Calu3 (cell line): ENCODE results near the gene GLUD1. TPM values are rescaled to one million over a fixed set of nuclear protein-coding genes. Genes with fewer than 3 reads are reported as not detected.
"Not testable (repeated sequence)": the region's sequence is repeated elsewhere in the genome, so short reads cannot be mapped to it uniquely, and the experiment has no call there.

Experiments
- BruUV-seq: library from RNA; stranded (reverse); fragments of 400-500 nt; replicated peaks from 2 replicates; lab custom pipeline; 2021; lab: Mats Ljungman, UMichigan
- CTCF ChIA-PET: fragments of 300-600 bp; sonication (Branson Sonifier 250); formaldehyde crosslinking; loops from one replicate; lab custom pipeline; 2022; ENCODE audit warnings: antibody characterized with exemption; lab: Charles Lee
- DNase-seq: peaks from one replicate; pipeline ENCODE4 v3.0.0; 2022
- H3K27ac Mint-ChIP-seq: one replicate; pipeline ENCODE4 v1.8.0; 2022; ENCODE audit warnings: mixed read lengths; ENCODE audit not compliant: unreplicated experiment
- H3K27me3 Mint-ChIP-seq: one replicate; pipeline ENCODE4 v1.8.0; 2022; ENCODE audit warnings: mixed read lengths; ENCODE audit not compliant: unreplicated experiment
- H3K36me3 Mint-ChIP-seq: one replicate; pipeline ENCODE4 v1.8.0; 2022; ENCODE audit warnings: mild to moderate bottlenecking, moderate library complexity, mixed read lengths; ENCODE audit not compliant: insufficient read depth, unreplicated experiment
- H3K4me1 Mint-ChIP-seq: one replicate; pipeline ENCODE4 v1.8.0; 2022; ENCODE audit warnings: mild to moderate bottlenecking, low read depth, mixed read lengths; ENCODE audit not compliant: unreplicated experiment
- H3K4me3 Mint-ChIP-seq: one replicate; pipeline ENCODE4 v1.8.0; 2022; ENCODE audit warnings: mild to moderate bottlenecking, low read depth, moderate library complexity, mixed read lengths; ENCODE audit not compliant: unreplicated experiment
- H3K9me3 Mint-ChIP-seq: one replicate; pipeline ENCODE4 v1.8.0; 2022; ENCODE audit warnings: low read depth, mixed read lengths; ENCODE audit not compliant: unreplicated experiment
- intact Hi-C: fragments of 100-400 bp; cut with micrococcal nuclease; formaldehyde crosslinking; loops from one replicate; pipeline ENCODE4 v1.10.0; 2022; ENCODE audit not compliant: unreplicated experiment
- total RNA-seq: library from RNA; stranded (reverse); gene quantifications from 2 replicates; pipeline ENCODE4 v1.2.3, GENCODE V29; 2022

The GLUD1 gene
- total RNA-seq, 1 experiment from 2014 or later, result 70.8 TPM

GRCh38 chr10:87019504-87019903, 75.1 kb downstream of the GLUD1 start:
- BruUV-seq, intact Hi-C loops, DNase-seq: not testable (repeated sequence)

GRCh38 chr10:87019066-87019465, 75.6 kb downstream of the GLUD1 start:
- H3K27ac Mint-ChIP-seq, H3K4me3 Mint-ChIP-seq, H3K27me3 Mint-ChIP-seq, CTCF ChIA-PET, BruUV-seq, DNase-seq, intact Hi-C loops, H3K36me3 Mint-ChIP-seq, H3K4me1 Mint-ChIP-seq, H3K9me3 Mint-ChIP-seq: not testable (repeated sequence)

More at GRCh38 chr10:87019504-87019903, 75.1 kb downstream of the GLUD1 start:
- H3K4me1 Mint-ChIP-seq, H3K4me3 Mint-ChIP-seq, H3K36me3 Mint-ChIP-seq, H3K27ac Mint-ChIP-seq, H3K9me3 Mint-ChIP-seq, H3K27me3 Mint-ChIP-seq, CTCF ChIA-PET: not testable (repeated sequence)

- H3K27ac Mint-ChIP-seq, CTCF ChIA-PET, H3K9me3 Mint-ChIP-seq, H3K36me3 Mint-ChIP-seq, H3K27me3 Mint-ChIP-seq, BruUV-seq, H3K4me3 Mint-ChIP-seq, DNase-seq, H3K4me1 Mint-ChIP-seq, intact Hi-C loops: not testable (repeated sequence)
These were observed 76.5 kb downstream of the GLUD1 start for GRCh38 chr10:87018127-87018526.

- CTCF ChIA-PET, H3K27ac Mint-ChIP-seq, H3K9me3 Mint-ChIP-seq, H3K27me3 Mint-ChIP-seq, H3K4me1 Mint-ChIP-seq, H3K36me3 Mint-ChIP-seq, intact Hi-C loops, DNase-seq, H3K4me3 Mint-ChIP-seq, BruUV-seq: not testable (repeated sequence)
These were observed 79.5 kb downstream of the GLUD1 start for GRCh38 chr10:87014986-87015716.

- H3K4me3 Mint-ChIP-seq, H3K36me3 Mint-ChIP-seq, H3K27me3 Mint-ChIP-seq, CTCF ChIA-PET, intact Hi-C loops, DNase-seq, H3K4me1 Mint-ChIP-seq, H3K27ac Mint-ChIP-seq, BruUV-seq, H3K9me3 Mint-ChIP-seq: not testable (repeated sequence)
These were observed 81.1 kb downstream of the GLUD1 start for GRCh38 chr10:87013528-87013927.

GRCh38 chr10:87009134-87009696, 85.4 kb downstream of the GLUD1 start:
- H3K27ac Mint-ChIP-seq, H3K9me3 Mint-ChIP-seq, H3K4me3 Mint-ChIP-seq, H3K4me1 Mint-ChIP-seq, intact Hi-C loops, DNase-seq, CTCF ChIA-PET, H3K27me3 Mint-ChIP-seq, H3K36me3 Mint-ChIP-seq, BruUV-seq: not testable (repeated sequence)

GRCh38 chr10:87008303-87008702, 86.3 kb downstream of the GLUD1 start:
- H3K27ac Mint-ChIP-seq, CTCF ChIA-PET, H3K9me3 Mint-ChIP-seq, H3K4me1 Mint-ChIP-seq, DNase-seq, intact Hi-C loops, H3K27me3 Mint-ChIP-seq, H3K4me3 Mint-ChIP-seq, H3K36me3 Mint-ChIP-seq, BruUV-seq: not testable (repeated sequence)

- H3K36me3 Mint-ChIP-seq, BruUV-seq, H3K9me3 Mint-ChIP-seq, H3K27me3 Mint-ChIP-seq, DNase-seq, CTCF ChIA-PET, intact Hi-C loops, H3K4me3 Mint-ChIP-seq, H3K27ac Mint-ChIP-seq, H3K4me1 Mint-ChIP-seq: not testable (repeated sequence)
These were observed 87.0 kb downstream of the GLUD1 start for GRCh38 chr10:87007674-87008073.

- H3K4me3 Mint-ChIP-seq, H3K9me3 Mint-ChIP-seq, H3K27me3 Mint-ChIP-seq, H3K36me3 Mint-ChIP-seq, H3K4me1 Mint-ChIP-seq, CTCF ChIA-PET, H3K27ac Mint-ChIP-seq, BruUV-seq, DNase-seq, intact Hi-C loops: not testable (repeated sequence)
These were observed 87.5 kb downstream of the GLUD1 start for GRCh38 chr10:87007124-87007523.
